GM13977 (cell line): ENCODE results near the gene HCN2.
A peak's percentile ranks its signal among the peaks of the same experiment; 100 is the strongest.
"Not testable (repeated sequence)": the region's sequence is repeated elsewhere in the genome, so short reads cannot be mapped to it uniquely, and the experiment has no call there.

ENCODE experiments used
- DNase-seq: peaks from one replicate; pipeline ENCODE4 v3.0.0; 2012; ENCODE audit warnings: low spot score
- CTCF ChIP-seq: IDR thresholded peaks from 2 replicates; pipeline ENCODE4 v1.5.1; 2012; ENCODE audit warnings: mild to moderate bottlenecking, control low read depth; ENCODE audit not compliant: insufficient read depth; ENCODE audit errors: extremely low read depth, missing control alignments
- in situ Hi-C: fragments of 300-500 bp; cut with MboI; formaldehyde crosslinking; loops from one replicate; pipeline ENCODE4 v1.12.0; 2022; ENCODE audit warnings: low sequenced_read_pairs, low pct_unique_long_range_greater_than_20kb, mixed read lengths, inconsistent platforms; ENCODE audit not compliant: unreplicated experiment

The HCN2 gene

DNA sequence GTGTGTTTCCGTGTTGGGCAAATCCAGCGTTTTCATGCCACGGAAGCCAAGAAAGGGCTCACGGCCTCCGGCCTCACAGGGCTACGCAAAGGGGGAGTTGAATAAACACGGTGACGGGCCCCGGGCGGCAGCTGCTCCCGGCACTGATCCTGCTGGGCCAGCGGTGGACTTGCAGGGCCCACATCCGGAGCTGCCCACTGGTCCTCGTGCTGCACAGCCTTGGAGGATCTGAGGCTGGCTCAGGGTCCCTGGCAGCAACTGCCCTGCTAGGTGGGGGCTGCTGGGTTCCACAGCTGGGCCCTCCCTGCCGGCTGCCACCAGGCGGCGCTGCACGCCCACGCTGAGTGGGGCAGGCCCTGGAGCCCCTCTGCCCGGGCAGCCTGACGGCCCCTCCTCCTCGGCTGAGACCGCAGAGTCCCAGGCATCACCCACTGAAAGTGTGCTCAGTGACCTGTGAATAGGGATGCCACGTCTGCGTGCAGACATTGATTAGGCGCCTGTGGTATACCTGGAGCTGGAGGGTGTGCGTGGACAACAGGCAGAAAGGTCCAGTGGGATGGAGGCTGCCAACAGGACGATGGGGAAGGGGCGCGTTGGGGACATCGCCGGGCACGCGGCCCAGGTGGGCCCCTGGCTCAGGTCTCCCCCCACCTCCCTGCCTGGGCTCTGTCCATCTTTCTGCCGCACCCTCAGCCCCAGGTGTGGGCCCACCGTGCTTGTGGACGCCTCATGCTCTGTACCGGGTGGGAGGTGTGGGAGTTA is 5.3 kb upstream of the HCN2 start:
- in situ Hi-C loops, result loop anchor here (25.0 kb wide), 1 partner anchor 153 kb away; no protein-coding TSS in a partner anchor
- peak; percentile 98 for TF ChIP-seq CTCF
- peak; percentile 89 for DNase-seq

DNA sequence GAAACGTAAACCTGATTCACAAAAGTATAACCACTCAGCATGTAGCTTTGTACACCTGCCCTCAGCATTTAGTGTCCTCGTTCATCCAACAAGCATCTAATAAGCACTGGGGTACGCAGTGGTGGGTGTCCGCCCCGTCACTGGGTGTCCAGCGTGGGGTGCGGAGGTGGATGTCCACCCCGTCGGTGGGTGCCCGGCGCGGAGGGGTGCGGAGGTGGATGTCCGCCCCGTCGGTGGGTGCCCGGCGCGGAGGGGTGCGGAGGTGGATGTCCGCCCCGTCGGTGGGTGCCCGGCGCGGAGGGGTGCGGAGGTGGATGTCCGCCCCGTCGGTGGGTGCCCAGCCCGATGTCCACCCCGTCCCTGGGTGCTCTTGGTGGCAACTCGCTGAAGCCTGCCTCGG is 4.5 kb upstream of the HCN2 start:
- not testable (repeated sequence) for DNase-seq
- in situ Hi-C loops, result loop anchor here (25.0 kb wide), 1 partner anchor 152 kb away; no protein-coding TSS in a partner anchor

DNA sequence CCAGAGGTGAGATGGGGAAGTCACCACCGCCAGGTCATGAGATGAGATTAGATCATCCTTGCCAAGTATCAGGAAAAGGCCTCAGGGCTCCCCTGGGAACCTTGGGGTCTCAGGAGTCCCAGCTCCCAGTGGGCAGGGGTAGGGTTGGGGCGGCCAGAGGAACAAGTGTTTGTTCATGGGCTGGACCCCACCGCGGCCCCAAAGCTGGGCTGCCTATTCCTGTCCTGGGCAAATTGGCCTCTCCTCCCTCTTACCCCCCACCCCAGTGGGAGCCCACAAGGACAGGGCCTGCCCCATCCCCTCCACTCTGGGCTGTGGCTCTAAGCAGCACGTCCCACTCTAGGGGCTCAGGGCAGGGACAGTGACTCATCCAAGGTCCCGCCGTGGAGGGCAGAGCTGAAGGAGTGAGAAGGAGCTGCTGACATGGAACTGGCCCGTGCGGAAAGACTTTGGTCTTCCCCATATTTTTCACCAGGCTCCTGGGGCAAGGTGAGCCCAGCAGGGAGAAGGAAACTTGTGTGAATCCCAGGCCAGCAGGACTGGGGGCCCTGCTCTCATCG is 4.0 kb upstream of the HCN2 start:
- no peak for TF ChIP-seq CTCF
- no peak for DNase-seq
- in situ Hi-C loops, result loop anchor here (25.0 kb wide), 1 partner anchor 152 kb away; no protein-coding TSS in a partner anchor

DNA sequence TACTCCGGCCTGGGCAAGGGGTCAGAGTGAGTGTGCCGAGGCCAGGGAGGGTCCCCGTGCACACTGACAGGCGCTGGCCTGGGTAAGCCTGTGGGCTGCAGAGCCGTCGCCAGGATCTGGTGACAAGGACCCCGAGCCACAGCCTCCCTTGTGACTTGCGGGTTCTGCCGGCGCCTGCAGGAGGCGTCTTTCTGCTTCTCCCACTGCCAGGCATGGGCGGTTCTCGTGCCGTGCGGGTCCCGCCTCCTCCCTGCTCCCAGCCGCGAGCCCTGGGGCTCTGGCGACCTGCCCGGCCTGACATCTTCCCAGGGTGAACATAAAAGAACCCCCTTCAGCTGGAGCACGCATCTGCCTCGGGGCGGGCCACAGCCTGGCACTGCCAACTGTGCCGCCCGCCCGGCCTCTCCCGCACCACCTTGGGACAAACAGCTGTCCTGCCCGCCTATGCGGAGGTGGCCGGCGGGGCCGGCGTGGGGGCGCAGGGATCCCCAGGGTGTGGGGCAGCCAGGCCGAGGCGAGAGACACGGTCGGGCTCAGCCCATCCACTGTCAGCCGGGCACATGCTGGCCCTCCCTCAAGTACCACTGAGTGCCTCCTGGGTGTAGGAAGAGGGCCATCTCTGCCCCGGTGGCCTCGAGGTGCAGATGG is 1.5 kb upstream of the HCN2 start:
- in situ Hi-C loops, result loop anchor here (25.0 kb wide), 1 partner anchor 149 kb away; no protein-coding TSS in a partner anchor
- DNase-seq, result peak; percentile 74
- TF ChIP-seq CTCF, result peak; percentile 59

DNA sequence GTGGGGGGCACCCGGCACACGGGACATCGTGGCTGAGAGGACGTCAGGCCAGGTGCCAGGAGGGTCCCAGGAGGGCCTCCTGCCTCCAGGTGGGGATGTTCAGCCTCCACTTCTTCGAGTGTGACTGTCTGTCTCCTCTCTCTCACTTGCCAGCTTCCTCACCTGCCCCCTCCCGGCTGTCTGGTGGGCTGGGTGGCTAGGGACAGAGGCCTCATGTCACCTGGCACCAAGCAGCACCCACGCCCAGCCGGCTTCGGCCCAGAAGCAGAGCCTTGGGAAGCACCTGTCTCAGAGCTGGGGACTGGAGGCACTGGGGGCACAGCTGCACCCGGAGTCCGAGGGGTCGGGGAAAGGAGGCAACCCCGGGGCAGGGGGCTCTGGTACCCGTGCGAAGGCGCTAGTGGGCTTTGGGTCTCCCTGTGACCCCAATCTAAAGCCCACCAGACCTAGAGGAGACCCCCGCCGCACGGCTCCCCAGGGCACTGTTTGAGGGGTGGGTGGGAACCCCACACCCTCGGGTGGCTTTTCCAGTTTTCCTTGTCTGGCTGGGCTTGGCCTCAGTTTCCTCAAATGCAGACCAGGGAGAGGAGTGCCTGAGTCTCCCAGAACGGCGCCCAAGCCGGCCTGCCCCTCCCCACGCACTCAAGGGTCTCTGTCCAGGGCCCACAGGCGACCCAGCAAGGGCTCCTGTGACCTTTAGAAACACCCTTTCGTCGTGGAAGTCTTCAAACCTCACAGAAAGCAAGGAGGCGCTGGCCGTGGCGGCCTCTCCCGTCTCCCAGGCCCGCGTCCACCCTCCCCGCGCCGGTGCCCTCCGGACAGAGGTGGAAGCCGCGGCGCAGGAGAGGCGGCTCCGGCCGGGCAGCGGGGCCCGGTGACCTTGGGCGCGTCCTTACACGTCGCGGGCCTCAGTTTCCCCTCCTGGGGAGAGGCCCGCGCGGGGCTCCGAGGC is 664 bp upstream of the HCN2 start:
- in situ Hi-C loops, result loop anchor here (25.0 kb wide), 1 partner anchor 148 kb away; no protein-coding TSS in a partner anchor
- no peak for DNase-seq
- peak; percentile 23 for TF ChIP-seq CTCF

GRCh38 chr19:590396-590745 is 690 bp downstream of the HCN2 start:
- in situ Hi-C loops, result loop anchor here (25.0 kb wide), 1 partner anchor 147 kb away; no protein-coding TSS in a partner anchor
- TF ChIP-seq CTCF, result no peak
- DNase-seq, result no peak
